ENCODE results near the gene GALNT1. TPM values are rescaled to one million over a fixed set of nuclear protein-coding genes. Genes with fewer than 3 reads are reported as not detected.

GALNT1 gene
- total and polyA plus RNA-seq, 10 of the 15 experiments (the other 5 are each of a cell fraction or from before 2014, with no cell fraction given): 8.0 to 53.7 (median 29.9) TPM

GRCh38 chr18:35577045-35577848, 4.3 kb upstream of the GALNT1 start (continued):
- TF ChIP-seq RB1 (IDR thresholded peaks at IDR 0.05; ENCODE audit: borderline replicate concordance) (no peak), SKIL (IDR thresholded peaks at IDR 0.05; ENCODE audit: low read depth, poor library complexity, severe bottlenecking) (peak; percentile 96), ZNF622 (IDR thresholded peaks at IDR 0.05) (no peak), ZNF207 (IDR thresholded peaks at IDR 0.05; ENCODE audit: borderline replicate concordance) (peak; percentile 32; the same call in 1 of the 2 replicates), RAD51 (IDR thresholded peaks at IDR 0.05) (0 out of 2 replicates have a peak, but pooled peaks have one; percentile 39), TCF12 (IDR thresholded peaks at IDR 0.05; ENCODE audit: low read depth, low read length) (peak; percentile 87), POLR2A (IDR thresholded peaks at IDR 0.05; ENCODE audit: low read depth, low read length) (no peak), BHLHE40 (IDR thresholded peaks at IDR 0.05; ENCODE audit: borderline replicate concordance in 1 of 2, low read depth in 2 of 2, low read length in 1 of 2) (peak; percentile 36 to 77; a peak in 3 of 4 replicates), SIX5 (IDR thresholded peaks at IDR 0.05; ENCODE audit: low read depth, low read length, severe bottlenecking) (no peak), SIN3A (IDR thresholded peaks at IDR 0.05; ENCODE audit: low read depth, low read length) (no peak), FOXK2 (IDR thresholded peaks at IDR 0.05) (no peak), CBX3 (IDR thresholded peaks at IDR 0.05; ENCODE audit: borderline replicate concordance, low read depth) (no peak), HDAC2 (IDR thresholded peaks at IDR 0.05) (no peak), IKZF2 (IDR thresholded peaks at IDR 0.05) (peak; percentile 87 to 92), SP1 (IDR thresholded peaks at IDR 0.05; ENCODE audit: low read depth, low read length) (peak; percentile 8), SPI1 (IDR thresholded peaks at IDR 0.05; ENCODE audit: borderline replicate concordance, insufficient read depth, low read depth, low read length) (peak; percentile 85), MAX (IDR thresholded peaks at IDR 0.05; ENCODE audit: low read depth, low read length) (no peak), ATF7 (IDR thresholded peaks at IDR 0.05; ENCODE audit: low read depth) (peak; percentile 97), KAT2A (conservative IDR thresholded peaks at IDR 0.05; ENCODE audit: control insufficient read depth, low read depth, low read length) (no peak), EED (IDR thresholded peaks at IDR 0.05; ENCODE audit: low read depth) (peak; percentile 68), NBN (IDR thresholded peaks at IDR 0.05) (peak; percentile 96), MYB (IDR thresholded peaks at IDR 0.05; ENCODE audit: borderline replicate concordance, low read depth, low read length) (no peak), DPF2 (IDR thresholded peaks at IDR 0.05) (peak; percentile 99), STAT1 (conservative IDR thresholded peaks at IDR 0.05) (no peak), ZZZ3 (IDR thresholded peaks at IDR 0.05; ENCODE audit: control insufficient read depth, insufficient read length, low read depth) (no peak), WRNIP1 (IDR thresholded peaks at IDR 0.05; ENCODE audit: borderline replicate concordance, low read depth, low read length) (no peak), SMC3 (IDR thresholded peaks at IDR 0.05; ENCODE audit: borderline replicate concordance, low read length) (no peak; the same call in 1 of the 2 replicates), ZBED1 (IDR thresholded peaks at IDR 0.05; ENCODE audit: borderline replicate concordance) (peak; percentile 68; the same call in 1 of the 2 replicates), NRF1 (conservative IDR thresholded peaks at IDR 0.05; ENCODE audit: low read depth, low read length) (no peak), FOXM1 (IDR thresholded peaks at IDR 0.05; ENCODE audit: low read depth, low read length) (0 out of 2 replicates have a peak, but pooled peaks have one; percentile 65)
